Astrocyte of the cerebellum (primary cell): Measurements from ENCODE around the gene USP2.
A peak's percentile ranks its signal among the peaks of the same experiment; 100 is the strongest.
"Not testable (repeated sequence)": the region's sequence is repeated elsewhere in the genome, so short reads cannot be mapped to it uniquely, and the experiment has no call there.

Source experiments
- DNase-seq: peaks from one replicate; pipeline ENCODE4 v3.0.0-alpha.2; 2011; ENCODE audit warnings: low read depth
- H3K4me3 ChIP-seq: 2 replicates; pipeline ENCODE4 v1.5.1; 2011; ENCODE audit warnings: mild to moderate bottlenecking, low read depth, low read length, moderate library complexity
- in situ Hi-C: cut with HindIII; loops from 2 replicates; pipeline ENCODE4 v1.10.0; 2017; ENCODE audit warnings: low sequenced_read_pairs
- TF ChIP-seq, protein P1 (sequence below): IDR thresholded peaks from 2 replicates; pipeline ENCODE4 v1.5.1; 2012; ENCODE audit warnings: low read length, low read depth, moderate library complexity, mild to moderate bottlenecking; ENCODE audit errors: missing control alignments

USP2 gene

DNA sequence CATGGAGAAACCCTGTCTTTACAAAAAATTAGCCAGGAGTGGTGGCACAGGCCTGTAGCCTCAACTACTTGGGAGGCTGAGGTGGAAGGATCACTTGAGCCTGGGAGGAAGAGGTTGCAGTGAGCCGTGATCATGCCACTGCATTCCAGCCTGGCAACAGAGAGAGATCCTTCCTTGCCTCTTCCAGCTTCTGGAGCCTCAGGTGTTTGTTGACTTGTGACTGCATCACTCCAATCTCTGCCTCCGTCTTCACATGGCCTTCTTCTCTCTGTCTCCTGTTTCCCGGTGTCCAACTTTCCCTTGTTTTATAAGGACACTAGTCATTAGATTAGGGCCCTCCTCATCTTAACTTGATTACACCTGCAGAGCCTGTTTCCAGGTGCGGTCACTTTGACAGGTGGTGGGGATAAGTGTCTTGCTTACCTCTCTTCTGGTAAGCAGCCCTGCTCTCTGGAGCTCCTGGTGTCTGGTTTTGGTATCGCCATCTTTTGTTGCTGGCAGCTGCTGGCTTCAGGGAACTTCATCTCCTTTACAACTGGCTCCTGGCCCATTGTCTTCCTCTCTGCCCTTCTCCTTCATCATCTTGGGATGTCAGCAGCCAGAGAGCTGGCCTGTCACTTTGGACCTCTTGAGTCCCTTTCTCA, 8.2 kb upstream of the USP2 start:
- in situ Hi-C loops, result no loop called here
- TF ChIP-seq, protein P1, sequence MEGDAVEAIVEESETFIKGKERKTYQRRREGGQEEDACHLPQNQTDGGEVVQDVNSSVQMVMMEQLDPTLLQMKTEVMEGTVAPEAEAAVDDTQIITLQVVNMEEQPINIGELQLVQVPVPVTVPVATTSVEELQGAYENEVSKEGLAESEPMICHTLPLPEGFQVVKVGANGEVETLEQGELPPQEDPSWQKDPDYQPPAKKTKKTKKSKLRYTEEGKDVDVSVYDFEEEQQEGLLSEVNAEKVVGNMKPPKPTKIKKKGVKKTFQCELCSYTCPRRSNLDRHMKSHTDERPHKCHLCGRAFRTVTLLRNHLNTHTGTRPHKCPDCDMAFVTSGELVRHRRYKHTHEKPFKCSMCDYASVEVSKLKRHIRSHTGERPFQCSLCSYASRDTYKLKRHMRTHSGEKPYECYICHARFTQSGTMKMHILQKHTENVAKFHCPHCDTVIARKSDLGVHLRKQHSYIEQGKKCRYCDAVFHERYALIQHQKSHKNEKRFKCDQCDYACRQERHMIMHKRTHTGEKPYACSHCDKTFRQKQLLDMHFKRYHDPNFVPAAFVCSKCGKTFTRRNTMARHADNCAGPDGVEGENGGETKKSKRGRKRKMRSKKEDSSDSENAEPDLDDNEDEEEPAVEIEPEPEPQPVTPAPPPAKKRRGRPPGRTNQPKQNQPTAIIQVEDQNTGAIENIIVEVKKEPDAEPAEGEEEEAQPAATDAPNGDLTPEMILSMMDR, result peak; percentile 49
- DNase-seq, result no peak
- no peak overlapping the region for H3K4me3 ChIP-seq

DNA sequence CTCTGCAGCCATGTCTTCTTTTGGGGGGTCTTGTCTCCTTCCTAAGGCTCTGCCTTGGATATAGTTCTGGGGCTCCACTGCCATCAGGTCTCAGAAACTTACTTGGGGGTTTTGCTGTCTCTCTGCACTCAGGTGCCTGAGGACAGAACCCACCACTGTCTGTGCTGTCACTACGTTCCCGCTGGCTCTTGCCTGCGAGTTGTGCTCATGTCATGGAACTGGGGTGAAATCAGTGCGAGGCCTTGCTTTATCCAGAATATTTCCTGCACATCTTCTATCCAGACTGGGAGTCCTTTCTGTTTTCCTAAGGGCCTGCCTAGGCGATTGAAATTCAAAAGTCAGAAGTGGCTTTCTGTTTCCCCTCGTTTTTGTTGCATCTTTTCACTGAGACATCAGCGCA, 6.6 kb upstream of the USP2 start:
- H3K4me3 ChIP-seq, result no peak overlapping the region
- TF ChIP-seq, protein P1, result no peak
- in situ Hi-C loops, result no loop called here
- no peak for DNase-seq

DNA sequence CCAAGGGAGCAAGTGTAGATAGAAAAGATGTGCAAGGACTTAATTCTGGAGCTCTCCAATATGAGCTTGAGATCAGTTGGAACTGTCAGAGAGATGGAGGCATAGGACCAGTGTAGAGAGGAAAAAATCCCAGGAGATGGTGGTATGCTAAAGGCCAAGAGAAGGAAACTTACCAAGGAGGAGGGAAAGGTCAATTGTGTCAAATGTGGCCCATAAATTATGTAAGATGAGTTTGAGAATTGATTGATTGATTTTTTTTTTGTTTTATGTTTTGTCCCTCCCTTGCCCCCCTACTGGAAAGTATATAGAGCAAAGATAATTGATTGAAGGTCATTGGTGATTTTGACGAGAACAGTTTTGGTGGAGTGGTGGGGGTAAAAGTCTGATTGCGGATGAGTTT, 2.8 kb upstream of the USP2 start:
- in situ Hi-C loops, result no loop called here
- TF ChIP-seq, protein P1, result no peak
- no peak for DNase-seq
- H3K4me3 ChIP-seq, result no peak overlapping the region

DNA sequence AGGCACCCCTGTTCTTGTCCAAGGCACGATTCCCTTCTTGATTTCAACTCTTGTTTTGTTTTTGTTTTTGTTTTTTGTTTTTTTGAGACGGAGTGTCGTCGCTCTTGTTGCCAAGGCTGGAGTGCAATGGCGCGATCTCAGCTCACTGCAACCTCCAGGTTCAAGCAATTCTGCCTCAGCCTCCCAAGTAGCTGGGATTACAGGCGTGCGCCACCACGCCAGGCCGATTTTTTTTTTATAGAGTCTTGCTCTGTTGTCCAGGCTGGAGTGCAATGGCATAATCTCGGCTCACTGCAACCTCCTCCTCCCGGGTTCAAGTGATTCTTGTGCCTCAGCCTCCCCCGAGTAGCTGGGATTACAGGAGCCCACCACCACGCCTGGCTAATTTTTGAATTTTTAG, 1.0 kb upstream of the USP2 start:
- DNase-seq, H3K4me3 ChIP-seq, in situ Hi-C loops: not testable (repeated sequence)

DNA sequence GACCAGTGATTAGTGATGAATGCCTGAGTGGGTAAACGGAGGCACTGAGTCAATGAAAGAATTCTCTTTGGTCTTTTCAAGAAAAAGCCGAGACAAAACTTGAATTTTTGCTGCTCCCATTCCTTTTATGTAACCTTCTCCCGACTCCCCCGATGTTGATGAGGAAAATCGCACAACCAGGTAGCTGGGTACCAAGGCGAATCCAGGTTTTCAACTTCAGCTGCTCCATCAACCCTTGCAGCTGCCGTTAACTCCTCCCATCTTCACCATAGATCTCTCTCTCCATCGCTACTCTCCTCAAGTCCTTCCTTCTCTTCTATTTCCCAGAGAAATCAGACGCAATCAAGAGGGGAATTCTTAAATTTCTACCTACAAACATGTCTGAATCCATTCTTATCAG, 611 bp upstream of the USP2 start:
- TF ChIP-seq, protein P1, result no peak
- in situ Hi-C loops, result no loop called here
- peak overlapping the region; percentile 52 for H3K4me3 ChIP-seq
- no peak for DNase-seq

DNA sequence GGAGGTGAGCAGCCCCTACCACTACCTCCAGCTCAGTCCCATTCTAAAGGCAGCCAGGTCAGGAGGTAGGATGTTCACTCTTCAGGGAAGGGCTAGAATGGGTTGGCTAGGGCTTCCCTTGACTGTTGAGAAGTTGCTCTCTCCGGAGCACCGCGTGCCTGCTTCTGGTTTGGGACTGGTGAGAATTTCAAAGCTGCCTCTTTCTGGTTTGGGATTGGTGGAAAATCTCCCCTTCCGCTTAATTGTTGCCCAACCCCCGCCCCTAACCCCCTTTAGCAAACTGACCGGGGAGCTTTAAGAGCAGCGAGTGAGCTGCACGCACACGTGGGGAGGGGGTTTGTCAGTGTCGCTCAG, 686 bp downstream of the USP2 start:
- in situ Hi-C loops, result no loop called here
- peak overlapping the region; percentile 52 for H3K4me3 ChIP-seq
- DNase-seq, result no peak
- TF ChIP-seq, protein P1, result no peak

DNA sequence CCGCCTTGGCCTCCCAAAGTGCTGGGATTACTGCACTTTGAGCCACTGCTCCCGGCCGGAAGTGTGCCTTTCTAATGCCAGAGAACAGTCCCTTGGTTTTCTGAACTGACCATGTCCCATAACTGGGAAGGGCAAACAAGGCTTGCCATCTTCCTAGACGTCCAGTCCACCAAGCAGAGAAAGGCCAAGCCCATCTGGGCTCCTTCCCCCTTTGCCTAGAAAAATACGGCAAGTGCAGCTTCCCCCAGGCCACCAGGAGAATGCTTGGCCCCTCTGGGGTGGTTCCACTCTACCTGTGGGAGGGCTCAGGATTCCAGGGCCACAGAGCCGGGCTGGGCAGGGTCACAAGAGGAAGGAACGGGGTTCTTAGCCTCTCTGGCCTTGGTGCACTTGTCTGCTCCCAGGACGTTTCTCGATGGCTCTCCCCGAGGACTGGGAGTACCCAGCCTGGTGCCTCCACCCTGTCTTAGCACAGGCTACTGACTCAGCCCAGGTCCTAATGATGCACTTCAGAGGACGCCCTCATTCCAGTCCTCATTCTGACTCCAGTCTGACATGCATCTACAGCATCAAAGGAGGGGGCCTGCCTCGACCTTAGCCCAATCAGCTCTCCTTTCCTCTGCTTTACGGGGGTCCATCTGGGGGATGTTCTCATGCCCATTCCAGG, 1.2 kb downstream of the USP2 start:
- DNase-seq, result no peak
- TF ChIP-seq, protein P1, result no peak
- in situ Hi-C loops, result no loop called here
- H3K4me3 ChIP-seq, result no peak overlapping the region
